Retina (tissue), 1 donor: ENCODE measurements around the gene COL12A1.
"Not testable (repeated sequence)": the region's sequence is repeated elsewhere in the genome, so short reads cannot be mapped to it uniquely, and the experiment has no call there.

Source experiments
- DNase-seq: peaks from one replicate; pipeline ENCODE4 v3.0.0-alpha.2; 2016

COL12A1 gene

DNA sequence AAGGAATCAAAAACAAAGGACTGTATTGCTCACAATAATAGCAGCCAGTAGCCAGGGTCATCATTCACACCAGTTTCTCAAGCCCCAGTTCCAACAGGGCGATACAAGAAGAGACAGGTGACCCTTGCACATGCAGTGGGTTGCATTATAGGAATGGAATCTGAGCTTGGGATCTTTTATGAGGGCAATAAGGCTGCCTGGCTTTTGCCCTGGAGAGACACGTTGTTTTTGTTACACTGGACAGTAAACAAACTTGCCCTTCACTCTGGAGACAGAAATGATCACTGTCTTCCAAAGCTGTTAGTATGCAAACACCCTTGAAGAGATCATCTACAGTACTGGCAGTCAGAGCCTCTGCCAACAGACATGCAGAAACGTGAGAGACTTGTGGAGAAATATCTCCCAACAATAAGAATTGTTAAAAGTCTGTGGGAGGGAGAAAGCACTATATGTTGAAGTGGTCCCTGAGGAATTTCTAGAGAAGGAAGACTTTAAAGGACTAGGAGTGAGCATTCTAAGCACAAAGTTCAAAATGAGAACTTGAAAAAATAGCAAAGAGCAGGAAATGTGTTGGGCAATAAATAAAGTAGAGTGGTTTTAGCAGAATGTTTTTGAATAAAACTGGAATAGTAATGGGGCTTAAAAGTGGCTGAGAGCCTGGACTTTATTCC, 6.2 kb upstream of the COL12A1 start:
- DNase-seq, result no peak

DNA sequence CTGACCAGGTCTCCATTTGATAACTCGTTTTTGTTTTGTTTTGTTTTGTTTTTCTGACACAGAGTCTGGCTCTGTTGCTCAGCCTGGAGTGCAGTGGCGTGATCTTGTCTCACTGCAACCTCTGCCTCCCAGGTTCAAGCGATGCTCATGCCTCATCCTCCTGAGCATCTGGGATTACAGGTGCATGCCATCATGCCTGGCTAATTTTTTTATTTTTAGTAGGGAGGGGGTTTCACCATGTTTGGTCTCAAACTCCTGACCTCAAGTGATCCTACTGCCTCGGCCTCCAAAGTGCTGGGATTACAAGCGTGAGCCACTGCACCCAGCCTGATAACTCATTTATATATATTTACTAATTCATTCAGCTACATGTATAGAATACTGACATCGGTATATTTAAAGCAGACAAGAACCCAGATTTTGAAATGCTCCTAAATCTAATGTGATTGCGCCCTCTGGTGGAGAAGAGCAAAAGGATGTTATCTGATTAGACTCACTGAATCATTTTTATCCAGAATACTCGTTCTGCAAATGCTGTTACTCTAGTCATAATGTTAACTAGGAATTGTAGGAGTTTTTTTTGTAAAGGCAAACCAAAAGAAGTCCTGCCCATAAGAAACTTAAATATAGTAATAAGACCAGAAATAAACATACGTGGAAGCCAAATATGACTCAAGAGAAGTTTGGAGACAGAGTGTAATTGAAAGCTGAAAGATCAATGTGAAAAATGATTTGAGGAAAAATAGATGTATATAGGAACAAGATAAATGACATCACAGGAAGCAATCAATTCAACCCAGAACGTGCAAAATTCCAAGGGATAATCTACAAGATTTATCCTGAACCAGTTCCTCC, 5.3 kb upstream of the COL12A1 start:
- no peak for DNase-seq

DNA sequence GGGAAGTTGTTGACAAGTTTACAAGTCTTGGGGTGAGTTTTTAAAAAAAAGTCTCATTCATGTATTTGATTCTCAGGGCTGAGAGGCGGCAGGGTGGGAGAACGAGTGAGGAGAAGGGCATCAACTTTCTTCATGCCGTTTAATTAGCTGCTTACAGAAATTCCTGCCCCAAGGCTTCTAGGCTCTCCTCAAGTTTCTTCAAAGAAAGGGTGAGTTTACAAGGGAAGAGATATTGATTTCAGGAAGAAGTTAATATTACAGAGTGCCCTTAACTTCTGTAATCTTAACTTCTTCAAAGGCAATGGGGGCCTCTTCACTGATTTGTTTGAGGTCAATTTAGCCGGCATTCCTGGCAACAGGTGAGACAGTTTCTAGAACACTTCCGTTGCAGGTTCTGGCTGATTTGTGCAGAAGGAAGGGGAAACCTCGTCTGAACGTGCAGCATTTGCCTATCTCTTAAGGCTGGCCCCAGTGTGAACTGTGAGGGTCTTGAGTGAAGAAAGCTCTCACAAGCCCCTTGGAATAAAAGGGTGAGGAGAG, 3.4 kb upstream of the COL12A1 start:
- DNase-seq, result no peak

DNA sequence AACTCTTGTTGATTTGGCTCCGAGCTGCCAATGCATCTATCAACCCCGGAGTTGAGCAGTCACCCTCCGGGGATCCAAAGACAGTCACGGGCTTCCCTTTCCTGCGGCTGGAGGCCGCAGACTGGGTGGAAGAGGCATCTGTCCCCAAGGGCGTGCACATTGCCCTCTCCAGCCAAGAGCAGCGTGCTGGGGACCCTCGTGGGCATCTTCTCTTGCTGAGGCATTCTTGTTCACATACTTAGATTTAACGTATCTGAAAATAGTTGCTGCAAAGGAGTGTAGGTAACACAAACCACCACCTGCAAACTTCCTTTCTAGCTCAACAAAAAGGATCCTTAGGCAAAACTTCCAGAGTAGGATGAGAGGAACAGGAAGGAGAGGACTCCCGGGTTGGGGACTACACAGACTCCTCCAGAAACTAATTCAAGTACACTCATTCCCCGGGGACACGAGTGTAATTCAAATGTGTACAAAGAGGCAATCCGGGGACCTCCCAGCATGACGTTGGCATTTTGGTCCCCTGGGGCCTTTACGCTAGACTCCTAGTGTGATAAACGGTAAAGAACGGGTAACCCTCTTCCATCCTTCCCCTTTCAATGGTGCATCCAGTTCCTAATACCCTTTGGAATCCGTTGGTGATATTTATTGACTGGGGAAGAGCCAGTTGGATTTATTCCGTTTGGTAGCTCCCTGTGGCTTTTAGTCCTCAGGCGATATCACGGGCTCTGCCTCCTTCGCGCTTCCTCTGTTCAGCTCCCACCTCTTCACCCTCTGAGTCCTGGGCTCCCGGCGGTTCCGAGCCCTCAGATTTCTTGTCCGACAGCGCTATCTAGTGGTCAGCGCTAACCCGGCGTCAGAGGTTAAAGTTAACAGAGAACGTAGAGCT, 2.7 kb upstream of the COL12A1 start:
- peak; percentile 90 for DNase-seq

DNA sequence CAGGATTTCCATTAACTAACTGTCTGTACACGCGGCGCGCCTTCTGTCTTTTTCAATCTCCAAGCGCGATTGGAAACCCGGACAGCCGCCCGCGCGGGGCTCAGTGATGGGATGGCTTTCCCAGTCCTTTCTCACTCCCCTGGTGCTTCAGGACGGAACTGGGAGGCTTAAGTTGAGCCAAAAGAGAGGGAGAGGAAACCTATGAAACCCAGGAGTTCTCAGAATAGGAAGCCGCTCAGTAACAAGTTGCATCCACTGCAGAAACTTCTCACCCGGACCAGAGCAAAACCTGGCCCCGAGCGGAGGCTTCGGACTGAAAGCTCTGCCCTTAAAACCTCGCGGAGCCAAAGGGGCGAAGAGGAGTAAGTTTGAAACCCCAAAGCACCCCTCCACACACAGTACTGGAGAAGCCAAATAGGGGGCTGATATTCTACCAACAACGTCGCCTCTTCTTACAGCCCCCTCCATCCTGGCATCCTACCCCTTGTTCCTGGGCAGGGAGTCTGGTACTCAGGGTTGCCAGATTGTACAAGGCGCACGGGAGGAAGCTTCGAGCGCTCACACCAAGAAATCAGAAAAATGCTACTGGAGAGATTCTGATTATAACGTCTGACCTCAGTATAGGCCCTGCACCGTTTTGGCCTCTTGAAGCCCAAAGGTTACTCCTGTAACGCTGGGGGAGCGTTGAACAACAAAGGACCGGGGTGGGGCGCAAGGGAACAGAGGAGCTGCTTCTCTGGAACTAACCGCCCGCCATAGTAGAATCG, 906 bp upstream of the COL12A1 start:
- DNase-seq, result peak; percentile 77

DNA sequence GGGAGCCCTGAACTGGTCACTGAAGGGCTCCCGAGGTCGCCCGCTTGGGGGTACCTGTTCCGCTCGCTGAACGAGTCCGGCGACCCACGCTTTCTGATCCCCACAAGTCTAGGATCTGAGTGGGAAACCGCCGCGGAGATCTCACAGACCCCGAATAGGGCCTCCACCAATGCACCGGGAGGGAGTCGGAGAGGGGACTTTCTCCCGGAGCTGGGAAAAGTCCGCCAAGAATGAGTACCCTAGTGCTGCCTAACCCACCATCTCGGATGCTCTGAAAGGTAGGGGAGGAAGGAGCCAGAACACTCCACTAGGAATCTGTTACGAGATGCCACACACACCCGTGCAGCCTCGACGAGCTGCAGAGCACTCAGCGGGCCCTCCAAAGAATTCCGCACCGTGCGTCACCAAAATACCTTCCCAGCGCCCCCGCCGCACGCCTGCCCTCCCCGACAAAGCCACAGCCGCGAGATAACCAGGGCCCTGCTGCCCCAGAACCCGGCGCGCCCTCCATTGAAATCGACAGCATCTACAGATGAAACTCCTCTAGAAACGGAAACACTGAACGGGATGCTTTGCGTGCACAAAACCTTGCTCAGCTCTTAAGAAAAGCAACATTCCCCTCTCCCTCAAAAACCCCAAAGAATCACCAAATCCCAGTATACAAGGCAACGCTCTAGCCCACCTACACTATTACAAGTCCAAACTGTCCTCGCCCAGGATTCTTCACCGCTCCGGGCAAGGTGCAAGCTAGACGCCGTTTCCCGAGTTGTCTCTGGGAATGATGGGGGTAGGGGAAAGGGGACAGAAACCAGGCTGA, 686 bp downstream of the COL12A1 start:
- DNase-seq, result peak; percentile 71

DNA sequence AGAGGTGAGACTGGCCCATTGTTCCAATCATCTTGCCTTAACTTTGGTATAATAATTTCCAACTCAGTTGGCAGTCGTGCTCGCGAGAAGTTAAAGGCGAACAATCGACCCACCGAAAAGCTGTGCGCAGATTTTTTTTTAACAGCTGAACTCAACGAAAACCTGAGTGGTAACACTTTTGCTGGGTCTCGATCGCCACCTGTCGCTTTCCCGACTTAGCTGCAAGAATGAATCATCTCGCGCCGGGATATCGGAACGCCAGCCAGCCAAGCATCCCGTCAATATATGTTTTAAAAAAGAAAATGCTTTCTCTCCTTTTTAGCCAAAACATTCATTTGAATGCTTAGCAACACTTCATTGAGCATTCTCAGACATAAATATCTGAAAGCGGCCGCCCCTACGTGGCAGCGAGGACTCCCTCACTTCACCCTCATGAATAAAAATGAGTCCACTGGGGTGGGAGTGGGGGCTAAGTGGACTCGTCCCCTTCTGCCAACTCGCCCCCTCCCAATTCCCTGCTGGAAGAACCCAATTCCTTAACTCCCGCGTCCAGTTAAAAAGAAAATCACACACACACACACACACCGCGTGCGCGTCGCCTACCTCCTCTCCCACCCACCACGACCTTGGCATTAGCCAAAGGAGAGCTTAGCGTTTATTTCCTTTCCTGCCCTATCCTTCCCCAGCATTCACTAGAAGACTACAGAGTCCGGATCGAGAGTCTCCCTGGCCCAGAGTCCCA, 1.5 kb downstream of the COL12A1 start:
- peak; percentile 85 for DNase-seq

DNA sequence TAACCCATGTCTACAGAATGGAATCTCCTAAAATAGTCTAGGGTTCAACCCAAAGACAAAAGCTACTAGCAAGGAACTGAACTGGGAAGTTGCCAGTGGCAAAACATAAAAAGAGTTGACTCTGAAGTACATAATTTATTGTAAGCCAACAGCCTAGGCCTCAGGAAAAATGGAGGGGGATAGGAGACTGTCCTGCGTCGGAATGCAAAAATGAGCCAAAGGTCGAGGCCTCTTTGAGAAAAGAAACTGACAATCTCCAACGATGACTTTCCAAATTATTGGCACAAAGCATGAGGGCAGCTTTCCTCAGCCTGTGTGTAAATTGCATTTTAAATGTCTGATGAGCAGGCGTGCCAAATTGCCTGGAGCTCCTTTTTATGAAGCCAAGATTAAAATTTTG, 2.1 kb downstream of the COL12A1 start:
- DNase-seq, result no peak

DNA sequence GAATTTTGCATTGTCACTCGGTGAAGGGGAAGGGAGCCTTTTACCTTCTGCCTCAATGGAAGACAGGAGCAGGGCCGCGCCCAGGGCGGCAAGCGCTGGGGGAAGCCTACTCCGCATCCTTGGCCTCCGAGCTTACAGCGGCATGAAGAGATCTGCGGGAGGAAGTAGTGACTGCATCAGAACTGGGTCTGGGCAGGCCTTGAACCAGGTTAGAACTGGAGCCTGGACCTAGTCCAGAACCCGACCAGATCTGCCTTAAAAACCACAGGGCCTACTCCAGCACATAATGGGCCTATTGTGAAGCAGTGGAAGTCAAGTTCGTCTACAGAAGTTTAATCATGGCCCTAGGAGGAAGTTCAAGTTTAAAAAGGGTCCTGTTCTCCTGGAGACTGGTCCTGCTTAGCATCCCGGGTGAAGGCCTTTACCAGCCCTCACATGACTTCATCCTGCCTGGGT, 3.1 kb downstream of the COL12A1 start:
- no peak for DNase-seq

DNA sequence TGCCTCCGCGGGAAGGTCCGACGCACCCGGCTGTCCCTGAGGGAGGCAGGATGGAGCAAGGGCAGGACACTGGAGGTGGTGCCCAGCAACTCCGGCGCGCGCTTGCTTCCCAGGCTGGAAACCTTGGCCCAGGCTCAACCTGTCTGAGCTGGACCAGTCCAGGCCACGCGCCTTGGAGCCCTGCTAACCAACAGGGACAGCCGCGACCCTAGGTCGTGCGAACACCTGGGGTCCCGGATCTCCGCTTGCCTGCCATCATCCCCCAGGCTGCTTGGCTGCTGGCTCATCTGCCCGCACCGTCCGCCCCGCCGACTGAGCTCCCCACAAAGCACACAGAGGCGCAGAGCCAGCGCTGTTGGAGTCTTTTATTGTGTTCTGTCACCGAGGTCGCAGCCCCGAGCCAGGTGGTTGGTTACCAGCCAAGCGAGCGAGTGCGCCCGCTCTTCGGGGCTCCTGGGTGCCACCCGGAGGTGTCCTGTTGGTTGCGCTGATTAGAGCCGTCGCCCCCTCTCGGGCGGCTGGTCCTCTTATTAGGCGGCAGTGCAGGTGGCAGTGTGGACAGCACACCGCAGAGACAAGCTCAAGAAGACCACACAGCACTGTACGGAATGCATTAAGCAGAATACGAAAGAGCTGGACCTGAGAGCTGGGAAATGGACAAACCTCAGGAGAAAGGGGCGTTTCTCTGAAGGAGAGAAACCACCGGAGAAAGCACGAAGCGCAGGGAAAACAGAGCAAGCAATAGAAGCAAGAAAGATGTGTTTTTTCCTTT, 3.8 kb downstream of the COL12A1 start:
- DNase-seq, result peak; percentile 80

DNA sequence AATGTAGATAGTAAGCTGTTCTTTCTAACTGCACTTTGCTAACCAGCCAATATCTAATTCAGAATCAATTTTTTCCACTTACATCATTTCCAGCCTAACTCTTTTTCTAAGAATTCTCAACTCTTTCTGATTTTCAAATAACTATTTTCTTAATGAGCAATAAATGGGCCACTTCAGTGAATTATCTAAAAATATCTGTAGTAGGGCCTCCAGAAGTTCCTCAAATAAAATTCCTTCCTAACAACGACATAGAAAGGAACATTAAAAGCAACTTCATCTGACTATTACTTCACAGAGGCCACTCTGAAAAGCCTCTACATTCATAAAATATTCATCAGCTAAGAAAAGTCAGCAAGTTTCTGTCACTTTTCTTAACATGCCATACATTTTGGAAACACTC, 4.8 kb downstream of the COL12A1 start:
- DNase-seq, result no peak

DNA sequence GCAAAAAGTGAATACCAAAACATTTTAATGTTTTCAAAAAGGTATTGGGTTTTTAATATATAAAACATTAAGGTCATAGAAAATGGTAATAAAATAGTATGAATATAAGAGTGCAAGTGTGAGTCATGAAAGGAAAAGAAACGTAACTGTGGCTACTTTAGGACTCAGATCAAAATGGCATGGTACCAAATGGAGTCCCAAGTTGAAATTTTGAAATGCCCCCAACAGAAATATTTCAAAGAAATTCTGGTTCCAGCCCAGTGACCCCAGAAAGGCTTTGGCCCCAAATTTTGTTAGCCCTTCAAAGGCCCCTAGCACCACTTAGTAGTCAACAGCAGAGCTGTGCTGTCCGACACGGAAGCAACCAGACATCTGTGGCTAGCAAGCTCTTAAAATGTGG, 6.0 kb downstream of the COL12A1 start:
- no peak for DNase-seq

DNA sequence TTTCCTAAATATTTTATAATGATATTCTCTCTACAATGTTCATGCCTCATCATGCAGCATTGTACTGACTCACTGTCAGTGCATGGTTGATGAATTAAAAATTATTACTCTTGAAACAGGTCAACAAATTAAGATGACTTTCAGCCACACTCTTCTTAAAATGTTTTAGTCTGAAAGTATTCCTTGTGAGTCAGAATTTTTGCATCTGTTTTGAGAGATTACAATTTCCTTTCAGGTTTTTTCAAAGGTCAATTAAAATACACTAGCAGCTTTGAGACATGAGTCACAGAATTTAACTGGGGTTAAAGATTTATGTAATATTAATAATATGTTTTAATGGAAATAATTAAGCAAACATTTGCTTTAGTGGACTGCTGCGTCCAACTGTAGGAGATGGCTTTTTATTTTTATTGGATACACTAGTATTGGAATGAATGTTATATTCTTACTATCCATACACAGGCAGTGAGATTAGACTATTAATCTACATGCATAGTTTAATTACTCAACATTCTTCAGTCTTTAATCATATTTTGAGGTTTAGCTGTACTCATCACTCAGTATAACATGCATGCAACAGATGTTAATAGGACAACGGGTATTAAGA, 9.7 kb downstream of the COL12A1 start:
- no peak for DNase-seq

DNA sequence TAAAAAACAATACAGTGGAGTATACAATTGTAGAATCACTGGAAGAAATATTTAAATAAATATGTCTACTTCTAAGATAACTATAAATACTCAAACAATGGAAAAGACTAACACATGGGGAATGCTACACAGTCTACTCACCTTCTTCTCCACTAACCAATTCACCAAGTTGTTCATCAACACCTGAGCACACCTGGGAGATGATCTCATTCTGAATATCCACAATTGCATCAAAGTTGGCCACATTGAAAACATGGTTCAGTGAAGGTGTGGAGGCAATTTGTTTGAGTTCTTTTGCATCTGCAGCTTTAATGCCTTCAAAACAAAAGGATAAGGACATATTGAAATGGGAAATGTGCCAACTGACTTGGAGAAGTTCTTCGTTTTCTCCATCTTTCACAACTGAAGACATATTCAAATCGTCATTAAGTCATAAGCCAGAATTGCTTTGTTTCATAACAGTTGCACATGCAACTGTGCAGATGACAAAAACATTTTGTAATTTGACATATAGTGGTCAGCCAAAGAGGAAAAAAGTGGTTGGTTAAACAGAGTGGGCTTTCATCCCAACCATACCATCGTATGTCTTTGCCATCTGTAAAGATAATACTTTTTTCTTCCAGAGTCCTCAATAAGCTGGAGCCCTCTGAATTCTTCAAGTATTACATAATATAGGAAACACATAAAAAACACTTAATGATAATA, 17.5 kb downstream of the COL12A1 start:
- DNase-seq, result no peak

DNA sequence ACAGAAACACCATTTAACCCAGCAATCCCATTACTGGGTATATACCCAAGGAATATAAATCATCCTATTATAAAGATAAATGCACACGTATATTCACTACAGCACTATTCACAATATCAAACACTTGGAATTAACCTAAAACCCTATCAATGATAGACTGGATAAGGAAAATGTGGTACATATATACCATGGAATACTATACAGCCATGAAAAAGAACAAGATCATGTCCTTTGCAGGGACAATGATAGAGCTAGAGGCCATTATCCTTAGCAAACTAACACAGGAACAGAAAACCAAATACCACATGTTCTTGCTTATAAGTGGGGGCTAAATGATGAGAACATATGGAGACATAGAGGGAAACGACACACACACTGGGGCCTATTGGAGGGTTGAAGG, 19.3 kb downstream of the COL12A1 start:
- DNase-seq, result not testable (repeated sequence)

DNA sequence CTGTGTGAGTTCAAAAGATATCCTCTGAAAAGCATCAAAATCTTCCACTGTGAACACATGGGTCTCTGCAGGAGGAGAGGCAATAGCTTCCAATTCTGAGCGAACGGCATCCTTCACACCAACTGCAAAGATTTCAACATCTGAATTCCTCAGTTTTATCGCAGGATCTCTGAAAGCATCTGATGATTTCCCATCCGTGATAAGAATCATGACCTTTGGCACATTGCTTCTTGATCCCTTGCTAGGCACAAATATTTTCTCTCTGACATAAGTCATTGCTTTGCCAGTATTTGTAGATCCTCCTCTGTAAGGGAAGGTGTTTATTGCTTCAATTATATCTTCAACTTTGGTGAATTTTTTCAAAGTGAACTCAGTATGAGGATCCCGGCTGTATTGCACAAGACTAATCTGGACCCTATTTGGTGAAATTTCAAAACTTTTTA, 22.7 kb downstream of the COL12A1 start:
- no peak for DNase-seq

DNA sequence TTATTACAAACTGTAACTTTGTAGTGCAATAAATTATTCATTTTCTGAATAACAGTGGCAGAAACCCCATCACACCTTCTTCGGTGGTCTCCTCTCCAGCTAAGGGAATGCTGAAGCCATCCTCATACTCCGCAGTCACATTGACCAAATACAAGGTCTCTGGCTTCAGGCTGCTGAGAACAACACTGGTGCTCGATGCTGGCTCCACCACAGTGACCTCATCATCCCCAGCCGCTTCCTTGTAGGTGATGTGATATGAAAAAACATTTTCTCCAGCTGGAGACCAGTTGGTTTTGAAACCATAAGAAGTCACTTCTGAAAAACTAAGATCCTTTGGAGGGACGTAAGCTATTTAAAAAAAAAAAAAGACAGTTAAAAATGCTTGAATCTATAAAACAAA, 25.0 kb downstream of the COL12A1 start:
- no peak for DNase-seq

DNA sequence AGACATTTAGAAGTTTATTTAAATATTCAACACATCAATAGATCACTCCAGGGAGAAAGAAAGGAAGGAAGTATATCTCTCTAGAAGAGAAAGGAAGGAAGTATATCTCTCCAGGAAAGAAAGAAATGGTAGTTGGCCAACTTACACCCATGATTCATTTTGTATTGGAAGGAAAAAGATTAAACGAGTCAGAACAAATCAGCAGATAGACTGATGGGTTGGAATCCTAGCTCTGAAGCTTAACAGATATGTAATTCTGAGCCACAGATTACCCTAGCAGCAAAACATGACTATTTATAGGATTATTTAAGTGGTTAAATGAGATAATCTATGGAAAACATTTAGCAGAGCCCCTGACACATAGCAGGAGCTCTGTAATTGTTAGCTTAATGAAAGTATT, 27.1 kb downstream of the COL12A1 start:
- DNase-seq, result no peak
